ENCODE measurements around the gene ARHGAP42. TPM values are rescaled to one million over a fixed set of nuclear protein-coding genes. Genes with fewer than 3 reads are reported as not detected.

The ARHGAP42 gene
- total RNA-seq, 4 donors from 2014 or later: 21.8 to 55.7 (median 35.9) TPM

- intact Hi-C loops (cut with DNase I): no loop called here
- peaks cover 10 to 14% of the 10 kb centered on the region in 2 donors for H3K4me1 ChIP-seq
- no peak overlapping the region for H3K4me3 ChIP-seq (replicated peaks in 1 of 3)
- H3K36me3 ChIP-seq: no peaks in the 10 kb centered on the region
- TF ChIP-seq POLR2A (IDR thresholded peaks at IDR 0.05) (no peak), CTCF (IDR thresholded peaks at IDR 0.05) (no peak)
- DNase-seq: no peak
- H3K9me3 ChIP-seq: no peaks in the 10 kb centered on the region
- H3K27ac ChIP-seq: no peak overlapping the region
- H3K27me3 ChIP-seq: no peaks in the 10 kb centered on the region
- WGBS, 2 donors: 88 to 91% methylated on average over 1 of the region's 1 CpG
These were observed 101.6 kb downstream of the ARHGAP42 start for GRCh38 chr11:100788561-100789295.

GRCh38 chr11:100789500-100789899 lies 102.4 kb downstream of the ARHGAP42 start:
- WGBS, 2 donors: 84 to 92% methylated on average over 6 of the region's 6 CpGs
- Histone ChIP-seq H3K9me3 (no peaks in the 10 kb centered on the region), H3K4me3 (replicated peaks in 1 of 3) (no peak overlapping the region), H3K27me3 (no peaks in the 10 kb centered on the region), H3K27ac (no peak overlapping the region), H3K36me3 (no peaks in the 10 kb centered on the region), H3K4me1 (peaks cover 10 to 14% of the 10 kb centered on the region in 2 donors)
- peak in 1 of 2 donors; percentile 9 for DNase-seq
- TF ChIP-seq POLR2A (IDR thresholded peaks at IDR 0.05): no peak
- no peak for TF ChIP-seq CTCF (IDR thresholded peaks at IDR 0.05)
- intact Hi-C loops (cut with DNase I): no loop called here

GRCh38 chr11:100790073-100790472 lies 103.0 kb downstream of the ARHGAP42 start:
- Histone ChIP-seq H3K36me3 (no peaks in the 10 kb centered on the region), H3K4me3 (replicated peaks in 1 of 3) (no peak overlapping the region), H3K27me3 (no peaks in the 10 kb centered on the region), H3K27ac (no peak overlapping the region), H3K9me3 (no peaks in the 10 kb centered on the region), H3K4me1 (peaks cover 8% of the 10 kb centered on the region in 2 donors)
- TF ChIP-seq CTCF (IDR thresholded peaks at IDR 0.05) (no peak), POLR2A (IDR thresholded peaks at IDR 0.05) (no peak)
- 79 to 83% methylated on average over 2 of the region's 2 CpGs for WGBS, 2 donors
- DNase-seq: no peak
- intact Hi-C loops (cut with DNase I): no loop called here

GRCh38 chr11:100791103-100791502 lies 104.0 kb downstream of the ARHGAP42 start:
- no peaks in the 10 kb centered on the region for H3K36me3 ChIP-seq
- H3K27me3 ChIP-seq: no peaks in the 10 kb centered on the region
- intact Hi-C loops (cut with DNase I): no loop called here
- TF ChIP-seq CTCF (IDR thresholded peaks at IDR 0.05): no peak
- TF ChIP-seq POLR2A (IDR thresholded peaks at IDR 0.05): no peak
- no peak overlapping the region for H3K27ac ChIP-seq
- H3K4me1 ChIP-seq: no peaks in the 10 kb centered on the region
- H3K4me3 ChIP-seq (replicated peaks in 1 of 3): no peak overlapping the region
- no peak for DNase-seq
- no peaks in the 10 kb centered on the region for H3K9me3 ChIP-seq

GRCh38 chr11:100791860-100792259 lies 104.8 kb downstream of the ARHGAP42 start:
- whole genome bisulfite sequencing, 2 donors: 17 to 20% methylated on average over 1 of the region's 1 CpG

More at GRCh38 chr11:100791860-100792259, 104.8 kb downstream of the ARHGAP42 start:
- H3K9me3 ChIP-seq: no peaks in the 10 kb centered on the region
- no peak for DNase-seq
- no peak overlapping the region for H3K27ac ChIP-seq
- no peaks in the 10 kb centered on the region for H3K27me3 ChIP-seq
- no peak for TF ChIP-seq CTCF (IDR thresholded peaks at IDR 0.05)
- no peak for TF ChIP-seq POLR2A (IDR thresholded peaks at IDR 0.05)
- no peaks in the 10 kb centered on the region for H3K4me1 ChIP-seq
- intact Hi-C loops (cut with DNase I): no loop called here
- no peak overlapping the region for H3K4me3 ChIP-seq (replicated peaks in 1 of 3)
- no peaks in the 10 kb centered on the region for H3K36me3 ChIP-seq
